Endothelial cell of hepatic sinusoid (primary cell): ENCODE measurements around the gene HPS3.
"Not testable (repeated sequence)": the region's sequence is repeated elsewhere in the genome, so short reads cannot be mapped to it uniquely, and the experiment has no call there.

ENCODE experiments used
- in situ Hi-C: cut with HindIII; loops from 2 replicates; pipeline ENCODE4 v1.10.0; 2017; ENCODE audit warnings: low sequenced_read_pairs

The HPS3 gene

GRCh38 chr3:149186219-149186618 lies 56.8 kb downstream of the HPS3 start:
- in situ Hi-C loops = no loop called here

- in situ Hi-C loops = no loop called here
These were observed 57.3 kb downstream of the HPS3 start for GRCh38 chr3:149186721-149187120.

DNA sequence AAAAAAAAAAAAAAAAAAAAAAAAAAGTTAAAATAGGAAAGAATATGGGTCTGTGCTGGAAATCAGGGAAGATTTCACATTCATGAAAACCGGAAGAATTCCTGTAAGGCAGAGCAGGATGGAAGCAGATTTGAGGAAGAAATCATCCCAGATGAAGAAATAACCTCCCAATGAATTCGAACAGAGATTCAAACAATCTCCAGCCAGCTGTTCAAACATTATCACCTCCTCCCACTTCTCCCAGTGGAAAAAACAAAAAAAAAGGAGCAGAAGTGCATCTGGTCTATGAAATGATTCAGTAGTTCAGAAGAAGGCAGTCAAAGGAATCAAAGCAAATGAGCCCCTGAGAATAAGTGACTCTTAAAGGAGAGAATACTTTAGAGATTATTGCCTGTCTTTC lies 59.1 kb downstream of the HPS3 start:
- in situ Hi-C loops = no loop called here

DNA sequence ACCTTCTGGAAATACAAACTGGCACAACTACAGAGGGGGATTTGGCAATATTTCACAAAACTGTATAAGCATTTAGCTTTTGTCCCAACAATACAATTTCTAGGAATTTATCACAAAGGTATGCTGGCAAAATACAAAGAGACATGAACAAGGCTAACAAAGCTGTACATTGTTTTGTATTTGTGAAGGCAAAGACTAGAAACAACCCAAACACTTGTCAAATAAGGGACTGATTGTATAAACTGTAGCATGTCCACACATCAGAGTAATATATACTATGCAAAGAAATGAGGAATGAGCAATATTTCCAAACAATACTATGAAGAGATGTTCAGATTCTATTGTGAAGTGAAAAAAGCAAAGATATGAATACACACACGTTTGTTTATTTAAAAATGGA lies 65.8 kb downstream of the HPS3 start:
- in situ Hi-C loops = no loop called here

- in situ Hi-C loops = not testable (repeated sequence)
These were observed 67.6 kb downstream of the HPS3 start for GRCh38 chr3:149196805-149197592.

GRCh38 chr3:149197669-149198068 lies 68.2 kb downstream of the HPS3 start:
- in situ Hi-C loops = no loop called here

DNA sequence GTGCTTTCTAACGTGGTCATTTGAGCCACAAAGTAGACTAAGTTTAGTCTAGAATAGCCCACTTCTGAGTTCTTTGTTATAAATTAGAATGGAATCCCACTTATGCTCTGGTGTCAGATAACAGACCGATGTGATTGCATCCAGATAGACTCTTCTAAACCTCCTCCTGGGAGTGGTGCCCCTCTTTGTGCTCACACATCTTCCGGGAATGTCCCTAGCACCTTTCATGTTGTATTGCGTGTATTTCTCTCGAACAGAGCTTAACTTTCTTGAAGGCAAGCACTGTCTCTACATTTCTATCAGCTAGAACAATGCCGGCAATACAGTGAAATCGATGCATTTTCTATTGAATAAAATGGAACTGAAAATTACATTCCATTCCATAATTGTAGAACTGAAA lies 69.2 kb downstream of the HPS3 start:
- in situ Hi-C loops = no loop called here

GRCh38 chr3:149199474-149199873 lies 70.0 kb downstream of the HPS3 start:
- in situ Hi-C loops = no loop called here

GRCh38 chr3:149203758-149204157 lies 74.3 kb downstream of the HPS3 start:
- in situ Hi-C loops = no loop called here

DNA sequence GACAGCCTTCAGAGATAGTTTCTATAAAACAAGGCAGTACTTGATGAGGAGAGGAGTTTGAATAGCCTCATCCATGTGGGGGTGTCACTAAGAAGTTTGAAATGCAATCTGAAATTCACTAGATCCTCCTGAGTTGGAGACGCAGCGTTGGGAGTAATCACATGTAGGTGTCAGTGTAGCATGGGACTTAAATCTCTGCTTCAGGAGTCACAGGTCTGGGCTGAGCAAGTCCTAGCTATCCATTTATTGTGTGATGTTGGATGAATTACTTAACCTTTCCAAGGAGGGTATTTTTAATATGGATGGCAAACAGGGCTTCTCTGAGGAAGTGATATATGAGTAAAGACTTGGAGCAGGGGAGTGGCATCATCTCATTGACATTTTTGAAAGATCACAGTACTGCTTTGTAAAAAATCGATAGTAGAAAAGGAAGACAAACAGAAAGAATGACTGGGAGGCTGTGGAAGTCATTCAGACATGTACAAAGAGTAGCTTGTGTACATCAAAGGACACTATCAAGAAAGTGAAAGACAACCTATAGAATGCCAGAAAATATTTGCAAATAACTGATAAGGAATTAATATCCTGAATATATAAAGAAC lies 75.1 kb downstream of the HPS3 start:
- in situ Hi-C loops = no loop called here

DNA sequence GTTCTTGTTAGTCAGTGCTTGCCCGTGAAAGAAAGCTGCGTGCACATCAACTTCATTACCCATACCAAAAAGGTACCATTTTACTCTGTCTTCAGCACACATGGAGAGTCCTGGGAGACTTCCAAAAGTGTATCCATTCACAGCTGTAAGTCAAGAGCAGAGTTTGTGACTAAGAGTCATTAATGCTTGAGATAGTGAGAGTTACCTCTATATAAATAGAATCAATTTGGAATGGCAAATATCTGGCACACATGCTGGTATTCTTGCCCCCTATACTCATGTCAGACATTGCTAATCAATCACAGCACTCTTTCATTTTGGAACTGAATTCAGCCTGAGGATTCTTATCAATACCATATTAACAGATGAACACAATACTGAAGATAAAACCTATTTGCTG lies 78.0 kb downstream of the HPS3 start:
- in situ Hi-C loops = no loop called here

DNA sequence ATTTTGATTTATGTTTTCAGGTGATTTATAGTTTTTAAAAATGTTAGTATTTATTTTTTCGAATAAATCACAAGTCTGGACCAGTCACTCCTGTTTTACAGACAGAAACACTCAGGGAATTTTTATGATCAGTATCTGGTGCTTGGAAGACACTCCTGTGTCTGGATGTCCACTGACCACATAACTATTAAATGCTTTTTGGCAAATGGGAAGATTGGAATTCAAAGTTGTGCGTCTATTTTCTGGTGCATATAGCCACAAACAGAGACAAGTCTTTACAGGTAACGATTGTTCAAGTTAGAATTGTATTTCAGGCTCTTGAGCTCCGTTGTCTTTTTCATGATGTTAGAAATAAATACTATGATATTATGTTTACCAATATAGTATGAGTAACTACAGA lies 80.0 kb downstream of the HPS3 start:
- in situ Hi-C loops = no loop called here

GRCh38 chr3:149212386-149212785 lies 82.9 kb downstream of the HPS3 start:
- in situ Hi-C loops = no loop called here

- in situ Hi-C loops = no loop called here
These were observed 85.3 kb downstream of the HPS3 start for GRCh38 chr3:149214702-149215101.

GRCh38 chr3:149215515-149215914 lies 86.1 kb downstream of the HPS3 start:
- in situ Hi-C loops = no loop called here

GRCh38 chr3:149216193-149216869 lies 86.9 kb downstream of the HPS3 start:
- in situ Hi-C loops = no loop called here

- in situ Hi-C loops = no loop called here
These were observed 87.9 kb downstream of the HPS3 start for GRCh38 chr3:149217347-149217746.

DNA sequence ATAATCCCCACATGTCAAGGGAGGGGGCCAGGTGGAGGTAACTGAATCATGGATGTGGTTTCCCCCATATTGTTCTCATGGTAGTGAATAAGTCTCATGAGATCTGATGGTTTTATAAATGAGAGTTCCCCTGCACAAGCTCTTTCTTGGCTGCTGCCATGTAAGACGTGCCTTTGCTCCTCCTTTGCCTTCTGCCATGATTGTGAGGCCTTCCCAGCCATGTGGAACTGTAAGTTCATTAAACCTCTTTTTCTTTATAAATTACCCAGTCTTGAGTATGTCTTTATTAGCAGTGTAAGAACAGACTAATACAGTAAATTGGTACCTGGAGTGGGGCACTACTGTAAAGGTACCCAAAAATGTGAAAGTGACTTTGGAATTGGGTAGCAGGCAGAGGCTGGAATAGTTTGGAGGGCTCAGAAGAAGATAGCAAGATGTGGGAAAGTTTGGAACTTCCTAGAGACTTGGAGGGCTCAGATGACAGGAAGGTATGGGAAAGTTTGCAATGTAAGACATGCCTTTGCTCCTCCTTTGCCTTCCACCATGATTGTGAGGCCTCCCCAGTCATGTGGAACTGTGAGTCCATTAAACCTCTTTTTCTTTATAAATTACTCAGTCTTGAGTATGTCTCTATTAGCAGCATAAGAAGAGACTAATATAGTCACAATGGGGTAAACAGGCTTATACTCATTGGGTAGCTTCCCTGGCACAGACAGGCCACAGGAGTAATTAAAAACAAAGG lies 90.1 kb downstream of the HPS3 start:
- in situ Hi-C loops = not testable (repeated sequence)

- in situ Hi-C loops = no loop called here
These were observed 92.5 kb downstream of the HPS3 start, which contains the start of gene CP for GRCh38 chr3:149221783-149222517. TSS of gene CP (minus strand) at chr3:149221829. CDS start at chr3:149221792, 37 bp downstream.
